Activated naive CD8-positive, alpha-beta T cell treated with anti-CD3 and anti-CD28 coated beads, Interleukin-2, amount 10 ng/mL, durations not matched to agents 7 days and 5 days (primary cell): ENCODE data around the gene DARS1. TPM values are rescaled to one million over a fixed set of nuclear protein-coding genes. Genes with fewer than 3 reads are reported as not detected.

Experiments
- ATAC-seq: fragments of 150-1000 bp; cut with Tn5 transposase; one replicate; pipeline ENCODE4 v1.10.0; 2021; ENCODE audit warnings: low read depth, moderate library complexity
- POLR2A ChIA-PET: fragments of 350-600 bp; sonication (Branson Sonifier 250); formaldehyde crosslinking; loops from one replicate; lab custom pipeline; 2021; ENCODE audit warnings: antibody characterized with exemption; lab: Charles Lee
- DNase-seq: peaks from one replicate; pipeline ENCODE4 v3.0.0; 2021
- H3K27ac Mint-ChIP-seq: one replicate; pipeline ENCODE4 v1.8.0; 2022; ENCODE audit warnings: mild to moderate bottlenecking, mixed read lengths
- H3K27me3 Mint-ChIP-seq: one replicate; pipeline ENCODE4 v1.8.0; 2022; ENCODE audit warnings: mild to moderate bottlenecking, moderate library complexity, mixed read lengths
- H3K36me3 Mint-ChIP-seq: one replicate; pipeline ENCODE4 v1.8.0; 2021; ENCODE audit warnings: mild to moderate bottlenecking, mixed read lengths
- H3K4me1 Mint-ChIP-seq: one replicate; pipeline ENCODE4 v1.8.0; 2021; ENCODE audit warnings: mixed read lengths
- H3K4me3 Mint-ChIP-seq: one replicate; pipeline ENCODE4 v1.8.0; 2022; ENCODE audit warnings: mild to moderate bottlenecking, moderate library complexity, mixed read lengths
- H3K9me3 Mint-ChIP-seq: one replicate; pipeline ENCODE4 v1.8.0; 2021; ENCODE audit warnings: mixed read lengths
- total RNA-seq, 2 experiments: library from RNA; stranded (reverse); gene quantifications; one replicate each; pipeline ENCODE4 v1.2.3, GENCODE V29; 2021

Gene DARS1
- total RNA-seq, 2 experiments from 2014 or later, result 117 to 118 TPM

DNA sequence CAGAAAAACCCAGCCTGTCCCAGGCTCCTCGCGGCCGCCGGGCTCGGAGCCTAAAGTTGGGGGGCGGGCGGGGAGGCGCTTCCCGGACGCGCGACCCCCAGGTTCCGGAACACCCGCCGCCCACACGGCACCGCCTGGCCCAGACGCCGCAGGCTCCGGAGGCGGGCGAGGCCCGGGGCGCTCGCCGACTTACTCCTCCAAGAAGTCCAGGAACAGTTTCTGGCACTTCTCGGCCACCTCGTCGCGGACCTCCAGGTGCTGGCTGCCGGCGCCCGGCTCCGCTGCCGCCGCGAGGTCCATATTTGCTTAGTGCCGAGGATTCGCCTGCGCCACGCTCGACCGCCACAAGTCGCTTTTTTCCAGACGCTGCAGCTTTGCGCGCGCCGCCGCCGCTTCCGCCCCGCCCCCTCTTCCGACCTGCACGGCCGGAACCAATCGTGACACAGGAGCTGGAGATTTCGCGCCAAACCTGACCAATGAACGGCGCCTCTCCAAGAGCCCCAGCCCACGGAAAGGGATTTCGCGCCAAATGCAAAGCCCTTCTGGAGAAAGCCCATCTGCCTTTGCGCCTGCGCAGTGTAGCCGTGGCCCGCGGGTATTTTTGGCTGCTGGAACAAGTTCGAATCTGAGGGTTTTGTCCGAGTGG lies 109.2 kb downstream of the DARS1 start, which contains the start of gene MCM6:
Gene MCM6 (minus strand): TSS at position 378 of the 646 bp plus-strand sequence. CDS start 78 bp downstream, at position 300.
- H3K4me1 Mint-ChIP-seq, result peaks cover 37% of the 10 kb centered on the region
- H3K4me3 Mint-ChIP-seq, result peak within 1 kb of the TSS; percentile 94
- peak within 1 kb of the TSS; percentile 95 for H3K27ac Mint-ChIP-seq
- no peaks in the 10 kb centered on the region for H3K9me3 Mint-ChIP-seq
- H3K36me3 Mint-ChIP-seq, result peaks cover 25% of the 10 kb centered on the region
- ATAC-seq (peak; percentile 90), DNase-seq (peak; percentile 96)
- POLR2A ChIA-PET, result interaction anchor here (0.6 to 3.0 kb wide), 20 partner anchors 9 to 508 kb away, joined by 3 to 21 read pairs (median 5); no protein-coding TSS in a partner anchor
- H3K27me3 Mint-ChIP-seq, result no peaks in the 10 kb centered on the region

DNA sequence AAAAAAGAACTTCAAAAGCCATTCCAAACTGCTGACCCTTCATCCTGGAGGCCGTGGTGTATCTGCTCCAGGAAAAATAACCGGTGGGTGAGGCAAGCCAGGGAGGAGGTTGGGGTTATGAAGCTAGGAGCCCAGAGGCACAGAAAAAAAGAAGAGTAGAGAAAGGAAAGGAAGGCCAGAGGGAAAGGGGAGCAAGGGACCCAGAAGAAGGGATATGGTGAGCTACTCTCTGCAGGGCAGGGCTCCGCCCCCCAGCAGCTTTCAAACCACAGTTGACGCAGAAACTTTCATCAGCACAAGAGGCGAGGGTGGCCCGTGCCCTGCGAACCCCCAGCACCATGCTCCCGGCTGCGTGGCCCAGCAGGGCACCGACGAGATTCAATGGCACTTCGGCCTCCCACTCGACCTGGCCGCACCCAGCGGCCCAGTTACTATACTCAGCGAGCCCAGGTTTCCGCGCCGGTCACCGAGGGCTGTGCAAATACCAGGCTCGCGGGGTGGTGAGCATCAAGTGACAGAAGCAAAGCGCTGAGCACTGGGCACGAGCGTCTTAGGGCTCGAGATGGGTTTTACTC lies 109.8 kb downstream of the DARS1 start:
- ATAC-seq, result peak; percentile 70
- no peaks in the 10 kb centered on the region for H3K9me3 Mint-ChIP-seq

DNA sequence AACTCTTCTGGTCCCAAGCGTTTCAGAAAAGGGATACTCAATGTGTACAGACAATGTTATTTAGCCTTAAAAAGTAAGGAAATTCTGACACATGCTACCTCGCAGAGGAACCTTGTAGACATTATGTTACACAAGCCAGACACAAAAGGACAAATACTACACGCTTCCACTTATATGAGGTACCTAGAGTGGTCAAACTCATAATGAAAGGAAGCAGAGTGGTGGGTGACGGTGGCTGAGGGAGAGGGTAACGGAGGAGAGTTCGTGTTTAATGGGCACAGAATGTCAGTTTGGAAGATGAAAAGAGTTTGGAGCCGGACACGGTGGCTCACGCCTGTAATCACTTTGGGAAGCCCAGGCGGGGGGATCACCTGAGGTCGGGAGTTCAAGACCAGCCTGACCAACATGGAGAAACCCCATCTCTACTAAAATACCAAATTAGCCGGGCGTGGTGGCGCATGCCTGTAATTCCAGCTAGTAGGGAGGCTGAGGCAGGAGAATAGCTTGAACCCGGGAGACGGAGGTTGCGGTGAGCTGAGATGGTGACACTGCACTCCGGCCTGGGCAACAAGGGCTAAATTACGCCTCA lies 110.6 kb downstream of the DARS1 start:
- H3K9me3 Mint-ChIP-seq, result no peaks in the 10 kb centered on the region
- H3K27ac Mint-ChIP-seq, result peak overlapping the region; percentile 85
- DNase-seq (no peak), ATAC-seq (no peak)
- H3K4me3 Mint-ChIP-seq, result peak overlapping the region; percentile 94
- H3K4me1 Mint-ChIP-seq, result peaks cover 42% of the 10 kb centered on the region
- H3K27me3 Mint-ChIP-seq, result no peaks in the 10 kb centered on the region
- peaks cover 36% of the 10 kb centered on the region for H3K36me3 Mint-ChIP-seq
- POLR2A ChIA-PET, result interaction anchor here (0.6 to 3.0 kb wide), 19 partner anchors 8 to 509 kb away, joined by 3 to 21 read pairs (median 5); no protein-coding TSS in a partner anchor

More for the DNA sequence above, 109.8 kb downstream of the DARS1 start:
- peak; percentile 76 for DNase-seq
- peak overlapping the region; percentile 94 for H3K4me3 Mint-ChIP-seq
- H3K36me3 Mint-ChIP-seq, result peaks cover 31% of the 10 kb centered on the region
- H3K4me1 Mint-ChIP-seq, result peaks cover 41% of the 10 kb centered on the region
- H3K27ac Mint-ChIP-seq, result peak overlapping the region; percentile 94
- no peaks in the 10 kb centered on the region for H3K27me3 Mint-ChIP-seq
- POLR2A ChIA-PET, result interaction anchor here (0.6 to 3.0 kb wide), 24 partner anchors 9 to 509 kb away, joined by 3 to 21 read pairs (median 5); no protein-coding TSS in a partner anchor

DNA sequence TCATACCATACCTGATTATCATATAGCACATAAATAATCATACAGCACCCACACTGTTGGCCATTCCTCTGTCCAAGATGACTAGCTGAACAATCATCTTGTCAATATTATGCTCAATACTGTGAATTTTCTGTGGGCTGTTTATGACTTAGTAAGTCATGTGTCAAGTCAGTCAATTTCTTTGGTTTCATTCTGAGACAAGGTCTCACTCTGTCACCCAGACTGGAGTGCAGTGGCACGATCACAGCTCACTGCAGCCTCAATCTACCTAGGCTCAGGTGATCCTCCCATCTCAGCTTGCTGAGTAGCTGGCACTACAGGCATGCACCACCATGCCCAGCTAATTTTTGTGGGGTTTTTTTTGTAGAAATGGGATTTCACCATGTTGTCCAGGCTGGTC lies 114.9 kb downstream of the DARS1 start:
- ATAC-seq (no peak), DNase-seq (no peak)
- Mint-ChIP-seq H3K27ac (no peak overlapping the region), H3K9me3 (no peaks in the 10 kb centered on the region), H3K27me3 (no peaks in the 10 kb centered on the region), H3K4me3 (no peak overlapping the region), H3K36me3 (peaks cover 50% of the 10 kb centered on the region), H3K4me1 (peaks cover 46% of the 10 kb centered on the region)
- POLR2A ChIA-PET, result no interaction called here

DNA sequence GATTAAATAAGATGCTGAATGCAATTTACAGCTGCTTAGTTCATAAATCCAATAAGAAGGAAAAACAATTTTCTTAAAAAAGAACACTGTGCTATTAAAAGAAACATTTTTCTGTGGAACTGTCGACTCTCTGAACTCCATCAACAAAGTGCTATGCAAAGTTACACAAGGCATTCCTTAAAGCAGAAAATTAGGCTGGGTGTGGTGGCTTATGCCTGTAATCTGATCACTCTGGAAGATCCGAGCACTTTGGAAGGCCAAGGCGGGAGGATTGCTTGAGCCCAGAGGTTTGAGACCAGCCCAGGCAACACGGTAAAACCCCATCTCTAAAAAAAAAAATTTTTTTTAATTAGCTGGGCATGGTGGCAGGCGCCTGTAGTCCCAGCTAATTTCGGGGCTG lies 122.2 kb downstream of the DARS1 start:
- POLR2A ChIA-PET, result interaction anchor here (0.6 to 2.0 kb wide), 4 partner anchors 13 to 441 kb away, joined by 3 to 7 read pairs (median 4); partner anchors contain the start of gene MCM6
- H3K4me3 Mint-ChIP-seq, result no peak overlapping the region

DNA sequence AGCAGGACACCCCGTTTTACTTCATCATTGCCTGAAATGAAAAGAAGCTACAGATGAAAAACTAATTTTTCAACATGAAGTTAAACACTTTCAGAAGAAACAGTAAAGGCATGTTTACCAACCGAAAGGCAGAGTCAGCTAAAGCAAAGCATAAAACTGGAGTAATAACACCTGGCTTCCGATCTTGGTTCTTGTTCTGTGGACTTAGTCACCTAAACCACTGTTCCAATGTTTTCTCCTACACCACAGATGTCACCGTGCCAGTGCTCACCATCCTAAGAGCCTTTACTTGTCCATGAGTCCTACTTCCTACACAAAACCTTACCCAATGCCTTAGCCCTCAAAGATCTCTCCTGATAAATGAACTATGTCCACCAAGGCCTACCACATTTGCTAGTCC lies 122.7 kb downstream of the DARS1 start:
- no peak for DNase-seq
- no peak overlapping the region for H3K27ac Mint-ChIP-seq
- H3K9me3 Mint-ChIP-seq, result no peaks in the 10 kb centered on the region
- H3K36me3 Mint-ChIP-seq, result peaks cover 55% of the 10 kb centered on the region
- ATAC-seq, result no peak
- no peaks in the 10 kb centered on the region for H3K27me3 Mint-ChIP-seq
- POLR2A ChIA-PET, result interaction anchor here (0.6 to 1.3 kb wide), 2 partner anchors 13 to 83 kb away, joined by 3 read pairs; partner anchors contain the start of gene MCM6
- H3K4me1 Mint-ChIP-seq, result peaks cover 17% of the 10 kb centered on the region
- no peak overlapping the region for H3K4me3 Mint-ChIP-seq

More for the DNA sequence above, 122.2 kb downstream of the DARS1 start:
- Mint-ChIP-seq H3K4me1 (peaks cover 19% of the 10 kb centered on the region), H3K27me3 (no peaks in the 10 kb centered on the region), H3K27ac (no peak overlapping the region), H3K9me3 (no peaks in the 10 kb centered on the region), H3K36me3 (peaks cover 54% of the 10 kb centered on the region)
- ATAC-seq (no peak), DNase-seq (no peak)

Other genes starting within 250 kb of the DARS1 start
- 100 to 1,000 TPM; 103 to 117 TPM for gene UBXN4, start 243.8 kb downstream of the DARS1 start, total RNA-seq
- gene LCT, start 148.4 kb downstream of the DARS1 start, total RNA-seq, result under 1 TPM; 0.14 to 0.39 TPM
- gene MCM6, start 109.2 kb downstream of the DARS1 start, total RNA-seq, result 100 to 1,000 TPM; 107 to 109 TPM
- 100 to 1,000 TPM; 288 to 293 TPM for gene CXCR4, start 132.5 kb upstream of the DARS1 start, total RNA-seq